Measurements from ENCODE around the gene STXBP5. TPM values are rescaled to one million over a fixed set of nuclear protein-coding genes. Genes with fewer than 3 reads are reported as not detected.

The STXBP5 gene
- polyA plus RNA-seq, 1 donor (not counting 4 experiments of a cell fraction or from before 2014, with no cell fraction given), result 19.4 TPM

DNA sequence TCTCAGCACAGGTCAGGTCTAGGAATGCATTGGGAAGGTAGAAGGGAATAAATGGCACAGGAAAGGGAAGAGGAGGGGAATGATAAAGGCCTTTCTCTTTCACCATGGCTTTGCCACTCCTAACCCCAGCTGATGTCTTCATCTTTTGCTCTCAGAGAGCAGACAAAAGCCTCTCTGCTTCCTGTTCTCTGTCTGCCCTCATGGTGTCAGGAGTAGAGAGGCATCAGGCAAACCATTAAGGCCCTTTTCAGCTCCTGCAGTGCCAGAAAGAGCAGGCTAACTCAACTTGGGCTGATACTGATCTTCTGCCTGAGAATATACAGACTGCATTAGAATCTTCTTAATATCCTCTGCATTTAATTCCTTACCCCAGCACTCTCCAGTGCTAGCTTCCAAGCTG lies 48.0 kb upstream of the STXBP5 start:
- DNase-seq (ENCODE audit: low read depth, low spot score) (no peak), FAIRE-seq (no peak)
- H3K4me2 ChIP-seq (ENCODE audit: control insufficient read depth, extremely low read depth, insufficient read depth, low read depth, low read length), result no peak overlapping the region
- H3K36me3 ChIP-seq (ENCODE audit: control insufficient read depth in 2 of 2, extremely low read depth in 1 of 2, insufficient read depth in 2 of 2, low read length in 2 of 2), result no peaks in the 10 kb centered on the region
- H3K4me3 ChIP-seq (ENCODE audit: control insufficient read depth in 2 of 3, extremely low read depth in 1 of 3, insufficient read depth in 2 of 3, low read depth in 1 of 3, low read length in 3 of 3), result no peak overlapping the region
- H3K9ac ChIP-seq (ENCODE audit: control insufficient read depth, extremely low read depth, insufficient read depth, low read length), result no peak overlapping the region
- no peaks in the 10 kb centered on the region for H3K79me2 ChIP-seq (ENCODE audit: control insufficient read depth, insufficient read depth, low read length)
- no peak overlapping the region for H3K27ac ChIP-seq (ENCODE audit: control insufficient read depth, insufficient read depth, low read length)
- dilution Hi-C loops (cut with MboI; ENCODE audit: extremely low pct_ligation_motif_present, low sequenced_read_pairs), result no loop called here
- H3K9me1 ChIP-seq (ENCODE audit: control insufficient read depth, extremely low read depth, insufficient read depth, low read length), result no peaks in the 10 kb centered on the region
- peaks cover 9% of the 10 kb centered on the region for H3K4me1 ChIP-seq (ENCODE audit: control insufficient read depth, extremely low read depth, insufficient read depth, low read length)
- no peak overlapping the region for H2AFZ ChIP-seq (ENCODE audit: control insufficient read depth, low read length)
- TF ChIP-seq EZH2 (IDR thresholded peaks at IDR 0.05; ENCODE audit: low read length), result no peak
- TF ChIP-seq, protein P1, sequence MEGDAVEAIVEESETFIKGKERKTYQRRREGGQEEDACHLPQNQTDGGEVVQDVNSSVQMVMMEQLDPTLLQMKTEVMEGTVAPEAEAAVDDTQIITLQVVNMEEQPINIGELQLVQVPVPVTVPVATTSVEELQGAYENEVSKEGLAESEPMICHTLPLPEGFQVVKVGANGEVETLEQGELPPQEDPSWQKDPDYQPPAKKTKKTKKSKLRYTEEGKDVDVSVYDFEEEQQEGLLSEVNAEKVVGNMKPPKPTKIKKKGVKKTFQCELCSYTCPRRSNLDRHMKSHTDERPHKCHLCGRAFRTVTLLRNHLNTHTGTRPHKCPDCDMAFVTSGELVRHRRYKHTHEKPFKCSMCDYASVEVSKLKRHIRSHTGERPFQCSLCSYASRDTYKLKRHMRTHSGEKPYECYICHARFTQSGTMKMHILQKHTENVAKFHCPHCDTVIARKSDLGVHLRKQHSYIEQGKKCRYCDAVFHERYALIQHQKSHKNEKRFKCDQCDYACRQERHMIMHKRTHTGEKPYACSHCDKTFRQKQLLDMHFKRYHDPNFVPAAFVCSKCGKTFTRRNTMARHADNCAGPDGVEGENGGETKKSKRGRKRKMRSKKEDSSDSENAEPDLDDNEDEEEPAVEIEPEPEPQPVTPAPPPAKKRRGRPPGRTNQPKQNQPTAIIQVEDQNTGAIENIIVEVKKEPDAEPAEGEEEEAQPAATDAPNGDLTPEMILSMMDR (optimal IDR thresholded peaks at IDR 0.05 in 1 of 3, IDR thresholded peaks at IDR 0.05 in 1 of 3, conservative IDR thresholded peaks at IDR 0.05 in 1 of 3; ENCODE audit: extremely low read depth in 1 of 3, insufficient read depth in 2 of 3, low read length in 3 of 3), result no peak
- H3K27me3 ChIP-seq (ENCODE audit: control insufficient read depth, extremely low read depth, insufficient read depth, low read length), result no peaks in the 10 kb centered on the region
- no peaks in the 10 kb centered on the region for H4K20me1 ChIP-seq (ENCODE audit: control insufficient read depth, extremely low read depth, insufficient read depth, low read length)
- no peaks in the 10 kb centered on the region for H3K9me3 ChIP-seq (ENCODE audit: control insufficient read depth, low read depth, low read length)

DNA sequence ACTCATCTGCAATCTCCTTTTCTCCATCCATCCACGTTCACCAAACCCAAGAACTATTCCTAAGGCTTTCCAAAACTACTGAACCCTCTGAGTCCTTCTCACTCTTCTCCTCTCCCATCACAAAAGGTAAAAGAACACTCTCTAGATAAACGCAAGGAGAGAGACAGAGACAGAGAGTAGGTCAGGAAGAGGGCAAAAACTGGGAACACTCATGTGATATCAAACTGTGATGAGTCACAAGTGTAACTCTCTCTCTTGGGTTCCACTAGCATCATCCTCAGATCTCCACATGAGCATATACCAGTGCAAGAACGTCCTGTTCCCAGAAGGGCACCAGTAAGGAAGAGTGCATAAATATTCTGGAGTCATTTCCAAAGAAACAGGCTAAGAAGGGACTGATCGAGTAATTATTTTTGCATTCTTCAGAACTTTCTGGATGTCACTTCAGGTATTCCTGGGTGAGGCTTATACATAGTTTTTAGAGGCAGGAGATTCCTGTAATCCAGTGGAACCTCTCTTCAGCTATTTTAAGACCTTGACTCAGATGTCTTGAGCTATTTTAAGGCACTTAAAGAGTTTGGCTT lies 47.3 kb upstream of the STXBP5 start:
- Histone ChIP-seq H3K27ac (ENCODE audit: control insufficient read depth, insufficient read depth, low read length) (no peak overlapping the region), H3K79me2 (ENCODE audit: control insufficient read depth, insufficient read depth, low read length) (no peaks in the 10 kb centered on the region), H3K4me1 (ENCODE audit: control insufficient read depth, extremely low read depth, insufficient read depth, low read length) (peaks cover 11% of the 10 kb centered on the region), H3K9me1 (ENCODE audit: control insufficient read depth, extremely low read depth, insufficient read depth, low read length) (no peaks in the 10 kb centered on the region), H3K9me3 (ENCODE audit: control insufficient read depth, low read depth, low read length) (no peaks in the 10 kb centered on the region), H4K20me1 (ENCODE audit: control insufficient read depth, extremely low read depth, insufficient read depth, low read length) (no peaks in the 10 kb centered on the region), H3K4me3 (ENCODE audit: control insufficient read depth in 2 of 3, extremely low read depth in 1 of 3, insufficient read depth in 2 of 3, low read depth in 1 of 3, low read length in 3 of 3) (no peak overlapping the region), H3K27me3 (ENCODE audit: control insufficient read depth, extremely low read depth, insufficient read depth, low read length) (no peaks in the 10 kb centered on the region), H3K4me2 (ENCODE audit: control insufficient read depth, extremely low read depth, insufficient read depth, low read depth, low read length) (no peak overlapping the region), H3K36me3 (ENCODE audit: control insufficient read depth in 2 of 2, extremely low read depth in 1 of 2, insufficient read depth in 2 of 2, low read length in 2 of 2) (no peaks in the 10 kb centered on the region), H3K9ac (ENCODE audit: control insufficient read depth, extremely low read depth, insufficient read depth, low read length) (no peak overlapping the region), H2AFZ (ENCODE audit: control insufficient read depth, low read length) (no peak overlapping the region)
- TF ChIP-seq EZH2 (IDR thresholded peaks at IDR 0.05; ENCODE audit: low read length), result no peak
- TF ChIP-seq, protein P1 (optimal IDR thresholded peaks at IDR 0.05 in 1 of 3, IDR thresholded peaks at IDR 0.05 in 1 of 3, conservative IDR thresholded peaks at IDR 0.05 in 1 of 3; ENCODE audit: extremely low read depth in 1 of 3, insufficient read depth in 2 of 3, low read length in 3 of 3), result no peak
- FAIRE-seq (no peak), DNase-seq (ENCODE audit: low read depth, low spot score) (no peak)
- dilution Hi-C loops (cut with MboI; ENCODE audit: extremely low pct_ligation_motif_present, low sequenced_read_pairs), result no loop called here
